B cell (primary cell): ENCODE data around the gene FUT3. TPM values are rescaled to one million over a fixed set of nuclear protein-coding genes. Genes with fewer than 3 reads are reported as not detected.

Source experiments
- ATAC-seq: fragments of 200-7000 bp; cut with Tn5 transposase; one replicate; pipeline ENCODE4 v1.10.0; 2021; ENCODE audit warnings: low read depth, mild to moderate bottlenecking, moderate number of reproducible peaks, moderate library complexity
- CTCF ChIA-PET: fragments of 350-600 bp; sonication (Branson Sonifier 250); formaldehyde crosslinking; loops from one replicate; lab custom pipeline; 2021; ENCODE audit warnings: antibody characterized with exemption, inconsistent platforms; lab: Charles Lee
- POLR2A ChIA-PET: fragments of 350-600 bp; sonication (Branson Sonifier 250); formaldehyde crosslinking; loops from one replicate; lab custom pipeline; 2021; ENCODE audit warnings: antibody characterized with exemption; lab: Charles Lee
- DNase-seq: peaks from one replicate; pipeline ENCODE4 v3.0.0; 2013
- H2AFZ ChIP-seq: 2 replicates; pipeline ENCODE4 v1.6.1; 2012; ENCODE audit warnings: mild to moderate bottlenecking, low read depth, low read length; ENCODE audit not compliant: insufficient read depth, poor library complexity, severe bottlenecking
- H3K27ac ChIP-seq, 2 donors: 1 replicate in 1 of 2; 2 replicates in 1 of 2; pipeline ENCODE4 v1.5.1; 2012 to 2013; ENCODE audit warnings: low read length in 2 of 2, mild to moderate bottlenecking in 2 of 2, moderate library complexity in 1 of 2
- H3K27me3 ChIP-seq, 4 experiments: fragments of 200-600 bp in 1 of 4; sonication (generic) in 1 of 4; replicated peaks in 1 of 4; 1 replicate in 2 of 4; 2 replicates in 2 of 4; pipeline versions ENCODE4 v1.6.1 to v1.7.0; 2013 to 2016; ENCODE audit warnings: low read length in 3 of 4, mild to moderate bottlenecking in 2 of 4, mixed read lengths in 1 of 4, moderate library complexity in 1 of 4; ENCODE audit not compliant: insufficient read depth in 4 of 4, control insufficient read depth in 3 of 4; ENCODE audit errors: control extremely low read depth in 1 of 4
- H3K36me3 ChIP-seq, 2 experiments: replicated peaks in 1 of 2; 1 replicate in 1 of 2; 2 replicates in 1 of 2; pipeline versions ENCODE4 v1.6.1 to v1.7.1; 2013; ENCODE audit warnings: low read length in 1 of 2; ENCODE audit not compliant: insufficient read depth in 2 of 2, control insufficient read depth in 1 of 2; ENCODE audit errors: control extremely low read depth in 1 of 2, extremely low read depth in 1 of 2
- H3K4me1 ChIP-seq, 2 donors: fragments of 200-600 bp in 1 of 2; sonication (generic) in 1 of 2; 1 replicate in 1 of 2; 2 replicates in 1 of 2; pipeline versions ENCODE4 v1.5.1 to v1.6.1; 2013 to 2017; ENCODE audit warnings: low read length in 2 of 2; ENCODE audit not compliant: control insufficient read depth in 2 of 2, insufficient read depth in 2 of 2
- H3K4me2 ChIP-seq: replicated peaks from 2 replicates; pipeline ENCODE3; 2012; ENCODE audit warnings: mild to moderate bottlenecking, low read depth, low read length; ENCODE audit not compliant: poor library complexity, severe bottlenecking
- H3K4me3 ChIP-seq, 5 experiments: fragments of 200-600 bp in 1 of 5; sonication (generic) in 1 of 5; 1 replicate in 3 of 5; 2 replicates in 2 of 5; pipeline versions ENCODE4 v1.5.1 to v1.7.0; 2011 to 2016; ENCODE audit warnings: low read length in 4 of 5, mild to moderate bottlenecking in 4 of 5, low read depth in 2 of 5, control low read depth in 1 of 5, moderate library complexity in 1 of 5; ENCODE audit not compliant: insufficient read depth in 1 of 5; ENCODE audit errors: control extremely low read depth in 1 of 5, extremely low read depth in 1 of 5
- H3K79me2 ChIP-seq: fragments of 200-600 bp; sonication (generic); one replicate; pipeline ENCODE4 v1.6.0; 2016; ENCODE audit warnings: low read length; ENCODE audit not compliant: control insufficient read depth, insufficient read depth
- H3K9ac ChIP-seq: fragments of 200-600 bp; sonication (generic); 2 replicates; pipeline ENCODE4 v1.6.1; 2017; ENCODE audit warnings: mild to moderate bottlenecking, low read length, moderate library complexity
- H3K9me3 ChIP-seq, 3 donors: one replicate each; pipeline versions ENCODE4 v1.6.1 to v1.7.1; 2013; ENCODE audit warnings: low read length in 2 of 3; ENCODE audit not compliant: control insufficient read depth in 2 of 3, insufficient read depth in 1 of 3; ENCODE audit errors: control extremely low read depth in 1 of 3
- H4K20me1 ChIP-seq: 2 replicates; pipeline ENCODE4 v1.6.0; 2012; ENCODE audit warnings: mild to moderate bottlenecking, low read length; ENCODE audit not compliant: insufficient read depth, control insufficient read depth, poor library complexity, severe bottlenecking
- H3K27ac Mint-ChIP-seq: one replicate; pipeline ENCODE4 v1.8.0; 2021; ENCODE audit warnings: mixed read lengths
- H3K27me3 Mint-ChIP-seq: one replicate; pipeline ENCODE4 v1.8.0; 2021; ENCODE audit warnings: mixed read lengths
- H3K4me1 Mint-ChIP-seq: one replicate; pipeline ENCODE4 v1.8.0; 2021; ENCODE audit warnings: mixed read lengths
- H3K4me3 Mint-ChIP-seq: one replicate; pipeline ENCODE4 v1.8.0; 2021; ENCODE audit warnings: mixed read lengths
- H3K9me3 Mint-ChIP-seq: one replicate; pipeline ENCODE4 v1.8.0; 2022; ENCODE audit warnings: mixed read lengths; ENCODE audit not compliant: insufficient read depth
- EZH2 ChIP-seq: IDR thresholded peaks from 2 replicates; pipeline ENCODE4 v1.6.1; 2012; ENCODE audit warnings: borderline replicate concordance, low read depth, mild to moderate bottlenecking, moderate library complexity, low read length; ENCODE audit not compliant: insufficient read depth, poor library complexity, severe bottlenecking
- WGBS: methylation state at CpG from one replicate; pipeline ENCODE4 v1.1.5; 2013; ENCODE audit warnings: missing lambda C conversion rate; ENCODE audit not compliant: insufficient coverage; 5-methylcytosine and 5-hydroxymethylcytosine counted together
- intact Hi-C: fragments of 100-400 bp; cut with micrococcal nuclease; formaldehyde crosslinking; loops from one replicate; pipeline ENCODE4 v1.10.0; 2022
- polyA plus RNA-seq: library from polyadenylated mRNA; depleted of rRNA; stranded (reverse); fragments of >200 nt; gene quantifications from 2 replicates; pipeline ENCODE4 v1.2.3, GENCODE V29; 2012
- total RNA-seq, 2 donors: library from RNA; stranded (reverse); fragments of 120-200 nt in 1 of 2; gene quantifications; 1 replicate in 1 of 2; 2 replicates in 1 of 2; pipeline versions ENCODE4 v1.2.3 to v1.2.4, GENCODE V29; 2013 to 2022
- TF ChIP-seq, protein P1 (sequence below): fragments of 200-600 bp; IDR thresholded peaks from one replicate; pipeline ENCODE4 v1.8.0; 2022; ENCODE audit warnings: antibody characterized with exemption, mild to moderate bottlenecking

Gene FUT3
- total and polyA plus RNA-seq, 2 donors (not counting 1 experiment from before 2014, with no cell fraction given) = not detected

DNA sequence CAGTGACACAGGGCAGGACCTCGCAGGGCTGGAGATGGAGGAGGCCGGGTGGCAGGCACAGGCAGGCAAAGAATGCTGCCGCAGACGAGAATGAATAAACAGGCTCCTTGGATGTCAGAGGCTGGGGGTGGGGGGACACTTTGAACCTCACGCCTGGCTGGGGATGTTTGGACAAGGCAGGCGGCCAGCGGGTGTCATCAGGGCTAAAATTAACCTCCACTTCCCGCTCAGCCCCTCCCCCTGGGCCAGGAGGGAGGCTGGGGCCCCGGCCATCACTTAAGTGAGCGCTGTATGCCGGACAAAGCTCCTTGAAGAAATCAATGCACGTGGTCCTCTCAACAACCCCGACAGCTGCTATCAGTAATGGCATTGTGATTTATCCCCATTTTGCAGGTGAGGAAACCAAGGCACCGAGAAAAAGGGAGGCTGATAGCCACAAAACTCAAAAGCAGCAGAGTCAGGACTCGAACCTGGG is 29.4 kb upstream of the FUT3 start:
- Mint-ChIP-seq H3K4me1 (peaks cover 2% of the 10 kb centered on the region), H3K9me3 (no peaks in the 10 kb centered on the region), H3K27me3 (peaks cover 24% of the 10 kb centered on the region), H3K4me3 (no peak overlapping the region), H3K27ac (no peak overlapping the region)
- TF ChIP-seq, protein P1, sequence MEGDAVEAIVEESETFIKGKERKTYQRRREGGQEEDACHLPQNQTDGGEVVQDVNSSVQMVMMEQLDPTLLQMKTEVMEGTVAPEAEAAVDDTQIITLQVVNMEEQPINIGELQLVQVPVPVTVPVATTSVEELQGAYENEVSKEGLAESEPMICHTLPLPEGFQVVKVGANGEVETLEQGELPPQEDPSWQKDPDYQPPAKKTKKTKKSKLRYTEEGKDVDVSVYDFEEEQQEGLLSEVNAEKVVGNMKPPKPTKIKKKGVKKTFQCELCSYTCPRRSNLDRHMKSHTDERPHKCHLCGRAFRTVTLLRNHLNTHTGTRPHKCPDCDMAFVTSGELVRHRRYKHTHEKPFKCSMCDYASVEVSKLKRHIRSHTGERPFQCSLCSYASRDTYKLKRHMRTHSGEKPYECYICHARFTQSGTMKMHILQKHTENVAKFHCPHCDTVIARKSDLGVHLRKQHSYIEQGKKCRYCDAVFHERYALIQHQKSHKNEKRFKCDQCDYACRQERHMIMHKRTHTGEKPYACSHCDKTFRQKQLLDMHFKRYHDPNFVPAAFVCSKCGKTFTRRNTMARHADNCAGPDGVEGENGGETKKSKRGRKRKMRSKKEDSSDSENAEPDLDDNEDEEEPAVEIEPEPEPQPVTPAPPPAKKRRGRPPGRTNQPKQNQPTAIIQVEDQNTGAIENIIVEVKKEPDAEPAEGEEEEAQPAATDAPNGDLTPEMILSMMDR = no peak
- no peak for TF ChIP-seq EZH2
- no peak overlapping the region for H3K9ac ChIP-seq
- DNase-seq = no peak
- peaks cover 0 to 5% (median 0%) of the 10 kb centered on the region in 3 donors for H3K9me3 ChIP-seq
- H4K20me1 ChIP-seq = no peaks in the 10 kb centered on the region
- intact Hi-C loops = no loop called here
- H3K4me3 ChIP-seq = no peak overlapping the region
- no peak overlapping the region for H2AFZ ChIP-seq
- H3K4me1 ChIP-seq = no peaks in the 10 kb centered on the region
- no peak overlapping the region for H3K27ac ChIP-seq
- 29% methylated on average over 14 of the region's 15 CpGs for WGBS
- ChIA-PET POLR2A (no interaction called here), CTCF (no interaction called here)
- H3K36me3 ChIP-seq = no peaks in the 10 kb centered on the region
- H3K4me2 ChIP-seq = no peak overlapping the region
- H3K27me3 ChIP-seq = peaks cover 0 to 12% (median 1%) of the 10 kb centered on the region in 4 experiments
- H3K79me2 ChIP-seq = no peaks in the 10 kb centered on the region
- no peak for ATAC-seq

DNA sequence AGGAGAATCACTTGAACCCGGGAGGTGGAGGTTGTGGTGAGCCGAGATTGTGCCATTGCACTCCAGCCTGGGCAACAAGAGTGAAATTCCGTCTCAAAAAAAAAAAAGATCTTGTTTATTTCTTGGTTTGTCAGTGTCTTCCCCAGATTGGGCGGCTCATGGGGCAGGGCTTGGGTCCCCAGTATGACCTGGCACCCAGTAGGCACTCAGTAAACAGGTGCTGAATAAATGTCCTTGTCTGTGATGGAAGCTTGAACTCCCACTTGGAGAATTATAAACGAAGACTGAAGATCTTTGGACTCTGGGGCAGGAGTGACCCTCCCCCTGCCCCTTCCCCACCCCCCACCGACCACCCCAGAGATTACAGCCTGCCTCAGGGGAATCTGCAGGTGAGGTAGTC is 28.9 kb upstream of the FUT3 start:
- peaks cover 2% of the 10 kb centered on the region for H3K4me1 Mint-ChIP-seq

More for the DNA sequence above, 28.9 kb upstream of the FUT3 start:
- H3K79me2 ChIP-seq = no peaks in the 10 kb centered on the region
- H3K27me3 ChIP-seq = peaks cover 0 to 12% (median 1%) of the 10 kb centered on the region in 4 experiments
- Mint-ChIP-seq H3K27me3 (peaks cover 21% of the 10 kb centered on the region), H3K4me3 (no peak overlapping the region), H3K9me3 (no peaks in the 10 kb centered on the region), H3K27ac (no peak overlapping the region)
- no peaks in the 10 kb centered on the region for H3K4me1 ChIP-seq
- H3K27ac ChIP-seq = no peak overlapping the region
- H2AFZ ChIP-seq = no peak overlapping the region
- ChIA-PET CTCF (no interaction called here), POLR2A (no interaction called here)
- intact Hi-C loops = no loop called here
- TF ChIP-seq, protein P1 = no peak
- TF ChIP-seq EZH2 = no peak
- H3K4me2 ChIP-seq = no peak overlapping the region
- peaks cover 0 to 5% (median 0%) of the 10 kb centered on the region in 3 donors for H3K9me3 ChIP-seq
- DNase-seq (no peak), ATAC-seq (no peak)
- no peaks in the 10 kb centered on the region for H3K36me3 ChIP-seq
- no peak overlapping the region for H3K9ac ChIP-seq
- H3K4me3 ChIP-seq = no peak overlapping the region
- 81% methylated on average over 2 of the region's 6 CpGs for WGBS
- no peaks in the 10 kb centered on the region for H4K20me1 ChIP-seq
